ENCODE data around the gene RPN1. TPM values are rescaled to one million over a fixed set of nuclear protein-coding genes. Genes with fewer than 3 reads are reported as not detected.

Gene RPN1
- total and polyA plus RNA-seq, 2 of the 13 experiments (the other 11 are each of a cell fraction or from before 2014, with no cell fraction given): 290 to 342 TPM

- no peak for TF ChIP-seq ZBTB7B (CRISPR knock-in tag; IDR thresholded peaks at IDR 0.05)
Observed at GRCh38 chr3:128625409-128625945, 25.1 kb downstream of the RPN1 start (continued).

DNA sequence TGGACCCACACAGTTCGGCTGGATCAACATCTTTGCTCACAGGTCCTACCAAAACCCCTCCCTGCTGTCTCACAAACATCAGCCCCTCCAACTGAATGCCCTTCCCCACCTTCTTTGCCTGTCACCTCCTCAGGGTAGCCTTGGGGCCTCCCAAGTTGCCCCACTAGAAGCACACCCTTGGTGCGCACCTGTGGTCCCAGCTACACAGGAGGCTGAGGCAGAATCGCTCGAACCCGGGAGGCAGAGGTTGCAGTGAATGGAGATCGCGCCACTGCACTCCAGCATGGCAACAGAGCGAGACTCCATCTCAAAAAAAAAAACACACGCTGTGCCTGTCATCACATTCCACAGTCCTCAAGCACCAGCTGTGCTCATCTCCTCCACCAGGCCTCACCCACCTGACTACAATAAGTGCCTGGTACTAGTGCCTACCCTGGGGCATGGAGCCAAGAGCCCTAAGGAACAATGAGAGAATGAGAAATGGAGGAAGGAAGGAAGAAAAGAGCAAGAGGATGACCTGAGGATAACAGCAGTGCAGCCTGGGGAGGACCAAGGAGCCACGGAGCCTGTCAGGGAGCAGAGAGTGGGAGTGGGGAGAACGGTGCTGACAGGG lies 26.0 kb downstream of the RPN1 start:
- TF ChIP-seq ARNTL (CRISPR knock-in tag; IDR thresholded peaks at IDR 0.05) (no peak), FLYWCH1 (CRISPR knock-in tag; IDR thresholded peaks at IDR 0.05) (no peak), TOPORS (CRISPR knock-in tag; IDR thresholded peaks at IDR 0.05) (no peak), KLF6 (CRISPR knock-in tag; IDR thresholded peaks at IDR 0.05) (no peak), ZNF224 (CRISPR knock-in tag; IDR thresholded peaks at IDR 0.05) (no peak)
- Histone ChIP-seq H3K4me2 (ENCODE audit: low read depth, low read length) (no peak overlapping the region), H3K9me3 (ENCODE audit: low read length) (no peaks in the 10 kb centered on the region), H3K4me3 (replicated peaks in 1 of 3; ENCODE audit: insufficient read depth in 1 of 3, low read depth in 2 of 3, low read length in 3 of 3) (no peak overlapping the region), H3K79me2 (ENCODE audit: insufficient read depth, low read length) (peaks cover 3% of the 10 kb centered on the region), H3K27me3 (ENCODE audit: control insufficient read depth in 1 of 2, insufficient read depth in 2 of 2, low read length in 2 of 2) (no peaks in the 10 kb centered on the region), H2AFZ (ENCODE audit: low read length) (no peak overlapping the region), H3K36me3 (replicated peaks in 1 of 2; ENCODE audit: control insufficient read depth in 1 of 2, insufficient read depth in 2 of 2, low read length in 2 of 2) (peaks cover 52 to 84% of the 10 kb centered on the region in 2 experiments), H3K27ac (ENCODE audit: extremely low read length, insufficient read depth, low read length) (no peak overlapping the region), H3K9ac (ENCODE audit: insufficient read depth, low read depth, low read length) (no peak overlapping the region), H3K4me1 (ENCODE audit: insufficient read depth, low read length) (peaks cover 3% of the 10 kb centered on the region), H4K20me1 (ENCODE audit: insufficient read depth, low read length) (no peaks in the 10 kb centered on the region)
- BruUV-seq (replicated peaks): no TSS peak
- DNase-seq (ENCODE audit: low spot score): no peak
- in situ Hi-C loops (cut with HindIII; ENCODE audit: extremely low pct_ligation_motif_present, low pct_unique_long_range_greater_than_20kb): no loop called here
- WGBS (ENCODE audit: low lambda C conversion rate): 89% methylated on average over 11 of the region's 11 CpGs
- no peak for FAIRE-seq
- POLR2A ChIA-PET: no interaction called here
- CTCF ChIA-PET (ENCODE audit: low intra/inter-chr PET ratio, low total read pairs): no interaction called here
- no peak for ATAC-seq
- intact Hi-C loops (cut with micrococcal nuclease; ENCODE audit: unreplicated experiment): no loop called here

GRCh38 chr3:128623762-128624176 lies 26.8 kb downstream of the RPN1 start:
- FAIRE-seq: no peak
- ChIA-PET POLR2A (no interaction called here), CTCF (ENCODE audit: low intra/inter-chr PET ratio, low total read pairs) (no interaction called here)
- peaks cover 12% of the 10 kb centered on the region for H3K4me1 ChIP-seq (ENCODE audit: insufficient read depth, low read length)
- H3K4me3 ChIP-seq (replicated peaks in 1 of 3; ENCODE audit: insufficient read depth in 1 of 3, low read depth in 2 of 3, low read length in 3 of 3): no peak overlapping the region
- H4K20me1 ChIP-seq (ENCODE audit: insufficient read depth, low read length): no peaks in the 10 kb centered on the region
- in situ Hi-C loops (cut with HindIII; ENCODE audit: extremely low pct_ligation_motif_present, low pct_unique_long_range_greater_than_20kb) (no loop called here), intact Hi-C loops (cut with micrococcal nuclease; ENCODE audit: unreplicated experiment) (no loop called here)
- H3K36me3 ChIP-seq (replicated peaks in 1 of 2; ENCODE audit: control insufficient read depth in 1 of 2, insufficient read depth in 2 of 2, low read length in 2 of 2): peaks cover 53 to 82% of the 10 kb centered on the region in 2 experiments
- ATAC-seq: no peak
- H3K27me3 ChIP-seq (ENCODE audit: control insufficient read depth in 1 of 2, insufficient read depth in 2 of 2, low read length in 2 of 2): no peaks in the 10 kb centered on the region
- no peak overlapping the region for H3K4me2 ChIP-seq (ENCODE audit: low read depth, low read length)
- 96% methylated on average over 7 of the region's 7 CpGs for WGBS (ENCODE audit: low lambda C conversion rate)
- no peaks in the 10 kb centered on the region for H3K9me3 ChIP-seq (ENCODE audit: low read length)
- no peak for DNase-seq (ENCODE audit: low spot score)
- no peak overlapping the region for H2AFZ ChIP-seq (ENCODE audit: low read length)
- H3K27ac ChIP-seq (ENCODE audit: extremely low read length, insufficient read depth, low read length): no peak overlapping the region
- no TSS peak for BruUV-seq (replicated peaks)
- H3K79me2 ChIP-seq (ENCODE audit: insufficient read depth, low read length): peaks cover 3% of the 10 kb centered on the region
- no peak overlapping the region for H3K9ac ChIP-seq (ENCODE audit: insufficient read depth, low read depth, low read length)
- no peak for TF ChIP-seq GZF1 (CRISPR knock-in tag; IDR thresholded peaks at IDR 0.05)
- TF ChIP-seq ZNF777 (CRISPR knock-in tag; IDR thresholded peaks at IDR 0.05): no peak
- no peak for TF ChIP-seq NFKBIZ (CRISPR knock-in tag; IDR thresholded peaks at IDR 0.05)
- TF ChIP-seq, protein P1, sequence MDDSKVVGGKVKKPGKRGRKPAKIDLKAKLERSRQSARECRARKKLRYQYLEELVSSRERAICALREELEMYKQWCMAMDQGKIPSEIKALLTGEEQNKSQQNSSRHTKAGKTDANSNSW (CRISPR knock-in tag; IDR thresholded peaks at IDR 0.05; ENCODE audit: borderline replicate concordance): no peak
- TF ChIP-seq NR2F1 (CRISPR knock-in tag; IDR thresholded peaks at IDR 0.05): no peak
- TF ChIP-seq HHEX (CRISPR knock-in tag; IDR thresholded peaks at IDR 0.05): no peak
- TF ChIP-seq PHB2 (IDR thresholded peaks at IDR 0.05; ENCODE audit: partially characterized antibody): no peak
- no peak for TF ChIP-seq MXD1 (CRISPR knock-in tag; IDR thresholded peaks at IDR 0.05)
- no peak for TF ChIP-seq ZNF552 (CRISPR knock-in tag; IDR thresholded peaks at IDR 0.05; ENCODE audit: borderline replicate concordance)
- TF ChIP-seq HOXA7 (CRISPR knock-in tag; IDR thresholded peaks at IDR 0.05): no peak
- TF ChIP-seq SRY (CRISPR knock-in tag; IDR thresholded peaks at IDR 0.05): no peak
- TF ChIP-seq BRCA1 (CRISPR knock-in tag; IDR thresholded peaks at IDR 0.05): no peak
- TF ChIP-seq HDAC1 (CRISPR knock-in tag; IDR thresholded peaks at IDR 0.05): no peak
- no peak for TF ChIP-seq TCF7L2 (IDR thresholded peaks at IDR 0.05; ENCODE audit: low read depth, low read length)

All from HepG2 (cell line).